Liver (tissue), 9 donors: ENCODE measurements around the gene SYNPO2. TPM values are rescaled to one million over a fixed set of nuclear protein-coding genes. Genes with fewer than 3 reads are reported as not detected.

Source experiments
- DNase-seq: peaks from one replicate; pipeline ENCODE4 v3.0.0-alpha.2; 2017; ENCODE audit warnings: low spot score
- H3K27ac ChIP-seq, 2 donors: one replicate each; pipeline ENCODE4 v1.7.0; 2013; ENCODE audit warnings: inconsistent platforms in 2 of 2, low read length in 2 of 2, control low read depth in 1 of 2, low read depth in 1 of 2, mild to moderate bottlenecking in 1 of 2
- H3K27me3 ChIP-seq, 4 donors: one replicate each; pipeline versions ENCODE4 v1.6.1 to v1.7.0; 2013; ENCODE audit warnings: low read length in 3 of 4, inconsistent platforms in 1 of 4, mild to moderate bottlenecking in 1 of 4, moderate library complexity in 1 of 4; ENCODE audit not compliant: control insufficient read depth in 4 of 4, insufficient read depth in 4 of 4
- H3K36me3 ChIP-seq, 4 donors: one replicate each; pipeline versions ENCODE4 v1.6.1 to v1.7.0; 2013; ENCODE audit warnings: low read length in 3 of 4, mild to moderate bottlenecking in 3 of 4, low read depth in 1 of 4, moderate library complexity in 1 of 4; ENCODE audit not compliant: control insufficient read depth in 4 of 4, insufficient read depth in 3 of 4
- H3K4me1 ChIP-seq, 4 donors: one replicate each; pipeline versions ENCODE4 v1.6.1 to v1.7.0; 2013; ENCODE audit warnings: low read length in 3 of 4, mild to moderate bottlenecking in 3 of 4, moderate library complexity in 1 of 4; ENCODE audit not compliant: control insufficient read depth in 4 of 4, insufficient read depth in 4 of 4
- H3K4me3 ChIP-seq, 3 donors: one replicate each; pipeline versions ENCODE4 v1.6.1 to v1.7.0; 2013; ENCODE audit warnings: low read length in 3 of 3, control low read depth in 1 of 3, low read depth in 1 of 3, mild to moderate bottlenecking in 1 of 3
- H3K9ac ChIP-seq, 2 donors: one replicate each; pipeline ENCODE4 v1.7.0; 2013; ENCODE audit warnings: low read length in 2 of 2, mild to moderate bottlenecking in 2 of 2, moderate library complexity in 2 of 2, control low read depth in 1 of 2, low read depth in 1 of 2
- H3K9me3 ChIP-seq, 4 donors: one replicate each; pipeline versions ENCODE4 v1.6.1 to v1.7.0; 2013; ENCODE audit warnings: low read length in 3 of 4; ENCODE audit not compliant: control insufficient read depth in 4 of 4
- ATF3 ChIP-seq: IDR thresholded peaks from 2 replicates; pipeline ENCODE4 v1.6.1; 2016; ENCODE audit warnings: antibody characterized with exemption
- CTCF ChIP-seq: fragments of 150-350 bp; IDR thresholded peaks from 2 replicates; pipeline ENCODE4 v1.5.1; 2017; ENCODE audit warnings: improper control_type of control experiment, low read depth, low read length; ENCODE audit not compliant: missing input control
- EGR1 ChIP-seq, 2 donors: IDR thresholded peaks; 2 replicates each; pipeline ENCODE4 v1.6.1; 2016 to 2018; ENCODE audit warnings: antibody characterized with exemption in 2 of 2, low read depth in 2 of 2
- FOXA1 ChIP-seq: IDR thresholded peaks from 2 replicates; pipeline ENCODE4 v1.6.1; 2016; ENCODE audit warnings: antibody characterized with exemption
- FOXA2 ChIP-seq: IDR thresholded peaks from 2 replicates; pipeline ENCODE4 v1.6.1; 2016; ENCODE audit warnings: antibody characterized with exemption
- GABPA ChIP-seq, 2 donors: IDR thresholded peaks in 1 of 2; conservative IDR thresholded peaks in 1 of 2; 2 replicates each; pipeline ENCODE4 v1.6.1; 2016; ENCODE audit warnings: antibody characterized with exemption in 2 of 2, mild to moderate bottlenecking in 1 of 2, moderate library complexity in 1 of 2
- HNF4A ChIP-seq, 2 donors: conservative IDR thresholded peaks; 2 replicates each; pipeline ENCODE4 v1.6.1; 2016; ENCODE audit warnings: antibody characterized with exemption in 2 of 2, mild to moderate bottlenecking in 2 of 2
- HNF4G ChIP-seq: IDR thresholded peaks from 2 replicates; pipeline ENCODE4 v1.6.1; 2016; ENCODE audit warnings: antibody characterized with exemption
- JUND ChIP-seq, 2 donors: IDR thresholded peaks; 2 replicates each; pipeline ENCODE4 v1.6.1; 2016; ENCODE audit warnings: antibody characterized with exemption in 2 of 2
- MAX ChIP-seq: IDR thresholded peaks from 2 replicates; pipeline ENCODE4 v1.6.1; 2016; ENCODE audit warnings: antibody characterized with exemption
- RAD21 ChIP-seq, 2 donors: IDR thresholded peaks; 2 replicates each; pipeline ENCODE4 v1.6.1; 2016; ENCODE audit warnings: antibody characterized with exemption in 2 of 2, mild to moderate bottlenecking in 2 of 2
- REST ChIP-seq: IDR thresholded peaks from 2 replicates; pipeline ENCODE4 v1.6.1; 2016; ENCODE audit warnings: antibody characterized with exemption, mild to moderate bottlenecking
- RXRA ChIP-seq, 2 donors: IDR thresholded peaks; 2 replicates each; pipeline ENCODE4 v1.6.1; 2017 to 2018; ENCODE audit warnings: antibody characterized with exemption in 2 of 2, mild to moderate bottlenecking in 1 of 2
- SP1 ChIP-seq: IDR thresholded peaks from 2 replicates; pipeline ENCODE4 v1.6.1; 2018; ENCODE audit warnings: antibody characterized with exemption, mild to moderate bottlenecking
- TAF1 ChIP-seq: conservative IDR thresholded peaks from 2 replicates; pipeline ENCODE4 v1.6.1; 2016; ENCODE audit warnings: antibody characterized with exemption, mild to moderate bottlenecking
- YY1 ChIP-seq: IDR thresholded peaks from 2 replicates; pipeline ENCODE4 v1.6.1; 2016; ENCODE audit warnings: antibody characterized with exemption, mild to moderate bottlenecking
- ZBTB33 ChIP-seq: IDR thresholded peaks from 2 replicates; pipeline ENCODE4 v1.6.1; 2016; ENCODE audit warnings: antibody characterized with exemption
- WGBS: extraction: QIAGEN DNeasy Blood & Tissue Kit; methylation state at CpG from one replicate; pipeline ENCODE4 v1.1.7; 2013; 5-methylcytosine and 5-hydroxymethylcytosine counted together
- polyA plus RNA-seq, 2 donors: library from polyadenylated mRNA; stranded (reverse) in 1 of 2; unstranded in 1 of 2; fragments of 200-250 nt in 1 of 2; fragments of >200 nt in 1 of 2; fragmentation: Nextera tagmentation in 1 of 2; extraction: Ambion mirVana in 1 of 2; gene quantifications; one replicate each; pipeline versions ENCODE4 v1.2.1 to v1.2.3, GENCODE V29; 2013 to 2015
- total RNA-seq, 2 donors: library from RNA; depleted of rRNA; stranded (reverse); fragments of >200 nt; gene quantifications; one replicate each; pipeline ENCODE4 v1.2.3, GENCODE V29; 2014
- donor health status: healthy.
- donor health status: healthy.
- donor health status: healthy.
- donor health status: healthy.
- donor health status: healthy.

Gene SYNPO2
- total and polyA plus RNA-seq, 4 donors = 2.4 to 10.9 (median 3.4) TPM

GRCh38 chr4:118866442-118866841 is 22.2 kb upstream of the SYNPO2 start:
- DNase-seq = no peak
- H3K27ac ChIP-seq = no peak overlapping the region
- H3K4me3 ChIP-seq = no peak overlapping the region
- no peaks in the 10 kb centered on the region for H3K9me3 ChIP-seq
- H3K27me3 ChIP-seq = no peaks in the 10 kb centered on the region
- H3K9ac ChIP-seq = no peak overlapping the region
- TF ChIP-seq REST (no peak), HNF4A (conservative IDR thresholded peaks at IDR 0.05) (no peak)
- WGBS = 93% methylated on average over 1 of the region's 1 CpG
- peaks cover 0 to 4% (median 0%) of the 10 kb centered on the region in 4 donors for H3K4me1 ChIP-seq
- no peaks in the 10 kb centered on the region for H3K36me3 ChIP-seq

GRCh38 chr4:118867311-118868067 is 21.2 kb upstream of the SYNPO2 start:
- Histone ChIP-seq H3K27me3 (no peaks in the 10 kb centered on the region), H3K4me3 (no peak overlapping the region), H3K36me3 (no peaks in the 10 kb centered on the region), H3K9ac (no peak overlapping the region), H3K27ac (no peak overlapping the region), H3K9me3 (no peaks in the 10 kb centered on the region), H3K4me1 (peaks cover 0 to 4% (median 0%) of the 10 kb centered on the region in 4 donors)
- no peak for DNase-seq
- 94% methylated on average over 3 of the region's 3 CpGs for WGBS
- TF ChIP-seq RXRA (IDR thresholded peaks at IDR 0.05) (no peak), TAF1 (no peak), GABPA (IDR thresholded peaks at IDR 0.05 in 1 of 2, conservative IDR thresholded peaks at IDR 0.05 in 1 of 2) (no peak), SP1 (no peak), REST (no peak), ATF3 (no peak), FOXA1 (no peak), YY1 (no peak), ZBTB33 (no peak), FOXA2 (no peak), HNF4A (conservative IDR thresholded peaks at IDR 0.05) (no peak), JUND (IDR thresholded peaks at IDR 0.05) (no peak), MAX (no peak), EGR1 (IDR thresholded peaks at IDR 0.05; ENCODE audit: low read depth in 2 of 2) (no peak), RAD21 (IDR thresholded peaks at IDR 0.05) (no peak), CTCF (no peak), HNF4G (no peak)
